MM.1S (cell line): ENCODE measurements around the gene TEX55.

Experiments used
- DNase-seq: peaks from one replicate; pipeline ENCODE4 v3.0.0-alpha.2; 2015
- H2AFZ ChIP-seq: fragments of 300-600 bp; sonication (generic); 2 replicates; pipeline ENCODE4 v1.6.0; 2016; ENCODE audit warnings: antibody characterized with exemption, low read length
- H3F3A ChIP-seq: fragments of 300-600 bp; sonication (generic); 2 replicates; pipeline ENCODE4 v1.6.1; 2016; ENCODE audit warnings: mild to moderate bottlenecking, antibody characterized with exemption, low read length, moderate library complexity, mixed read lengths; ENCODE audit not compliant: insufficient read depth
- H3K27ac ChIP-seq: fragments of 300-600 bp; sonication (generic); 2 replicates; pipeline ENCODE4 v1.5.1; 2016; ENCODE audit warnings: mild to moderate bottlenecking, low read length
- H3K27me3 ChIP-seq: fragments of 300-600 bp; sonication (generic); replicated peaks from 2 replicates; pipeline ENCODE4 v1.6.0; 2016; ENCODE audit warnings: low read length; ENCODE audit not compliant: insufficient read depth
- H3K36me3 ChIP-seq: fragments of 300-600 bp; sonication (generic); replicated peaks from 2 replicates; pipeline ENCODE4 v1.6.1; 2016; ENCODE audit warnings: mild to moderate bottlenecking, low read length, mixed read lengths; ENCODE audit not compliant: insufficient read depth
- H3K4me1 ChIP-seq: fragments of 300-600 bp; sonication (generic); 2 replicates; pipeline ENCODE4 v1.6.1; 2016; ENCODE audit warnings: low read length, mixed read lengths
- H3K4me2 ChIP-seq: fragments of 300-600 bp; sonication (generic); 2 replicates; pipeline ENCODE4 v1.6.0; 2016; ENCODE audit warnings: low read depth, low read length
- H3K4me3 ChIP-seq: fragments of 300-600 bp; sonication (generic); 2 replicates; pipeline ENCODE4 v1.5.1; 2016; ENCODE audit warnings: low read length, mixed read lengths
- H3K79me2 ChIP-seq: fragments of 300-600 bp; sonication (generic); 2 replicates; pipeline ENCODE4 v1.6.1; 2016; ENCODE audit warnings: mixed run types, low read length, mixed read lengths
- H3K9ac ChIP-seq: fragments of 300-600 bp; sonication (generic); 2 replicates; pipeline ENCODE4 v1.6.1; 2016; ENCODE audit warnings: low read length, mixed read lengths
- H3K9me2 ChIP-seq: fragments of 300-600 bp; sonication (generic); replicated peaks from 2 replicates; pipeline ENCODE4 v1.6.1; 2016; ENCODE audit warnings: mild to moderate bottlenecking, low read length, mixed read lengths; ENCODE audit not compliant: insufficient read depth
- H3K9me3 ChIP-seq: fragments of 300-600 bp; sonication (generic); replicated peaks from 2 replicates; pipeline ENCODE4 v1.6.1; 2016; ENCODE audit warnings: mild to moderate bottlenecking, low read length, mixed read lengths; ENCODE audit not compliant: insufficient read depth
- H4K20me1 ChIP-seq: fragments of 300-600 bp; sonication (generic); 2 replicates; pipeline ENCODE4 v1.6.1; 2016; ENCODE audit warnings: mild to moderate bottlenecking, low read length, moderate library complexity, mixed read lengths; ENCODE audit not compliant: insufficient read depth
- EZH2 ChIP-seq: fragments of 300-600 bp; sonication (generic); optimal IDR thresholded peaks from 2 replicates; pipeline ENCODE3; 2017; ENCODE audit warnings: low read depth, mild to moderate bottlenecking, antibody characterized with exemption, low read length, mixed read lengths
- EZH2phosphoT487 ChIP-seq: fragments of 300-600 bp; sonication (generic); IDR thresholded peaks from 2 replicates; pipeline ENCODE4 v1.6.1; 2018; ENCODE audit warnings: antibody characterized with exemption, low read length
- TF ChIP-seq, protein P1 (sequence below): fragments of 300-600 bp; sonication (generic); IDR thresholded peaks from 2 replicates; pipeline ENCODE4 v1.5.1; 2016; ENCODE audit warnings: antibody characterized with exemption, low read length, mixed read lengths

The TEX55 gene

DNA sequence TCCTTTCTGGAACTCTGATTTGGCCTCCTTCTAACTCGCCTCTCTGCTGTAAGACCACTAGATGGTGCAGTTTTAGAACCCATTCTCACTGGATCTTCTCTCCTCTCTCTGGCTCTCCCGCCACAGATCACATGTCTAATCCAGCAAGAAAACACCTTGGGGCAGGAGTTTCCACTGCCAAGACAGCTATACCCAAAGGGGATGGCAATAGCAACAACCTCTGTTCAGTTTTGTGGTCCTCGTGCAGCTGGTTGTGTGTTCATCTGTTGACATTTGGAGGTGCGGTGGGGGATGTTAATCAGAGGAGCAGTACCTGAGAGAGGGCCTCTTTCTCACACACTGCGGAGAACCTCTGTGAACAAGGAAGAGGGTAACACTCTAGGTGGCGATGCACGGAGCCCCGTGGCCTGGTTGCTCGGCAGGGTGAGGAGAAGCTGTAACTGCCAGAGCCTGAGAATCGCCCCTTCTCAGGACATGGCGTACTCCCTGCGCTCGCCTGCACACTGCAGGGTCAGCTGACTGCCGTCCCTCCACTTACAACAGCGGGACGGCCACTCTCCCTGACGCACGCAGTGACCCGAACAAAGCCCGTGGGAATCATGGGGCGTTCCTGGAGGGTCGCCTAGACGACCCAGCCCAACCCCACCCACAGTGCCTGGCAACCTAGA is at the start of gene TEX55:
TSS of gene TEX55 (plus strand) at position 666 of the 668 bp plus-strand sequence. CDS start 25 bp downstream, outside the sequence.
- H3K4me1 ChIP-seq, result no peaks in the 10 kb centered on the region
- no peaks in the 10 kb centered on the region for H3K36me3 ChIP-seq
- H3K9me2 ChIP-seq, result no peaks in the 10 kb centered on the region
- no peak within 1 kb of the TSS for H3K4me3 ChIP-seq
- H3K9ac ChIP-seq, result no peak within 1 kb of the TSS
- H3K79me2 ChIP-seq, result no peaks in the 10 kb centered on the region
- peak within 1 kb of the TSS; percentile 43 for H2AFZ ChIP-seq
- H3K27ac ChIP-seq, result no peak within 1 kb of the TSS
- no peaks in the 10 kb centered on the region for H3K9me3 ChIP-seq
- no peak within 1 kb of the TSS for H3K4me2 ChIP-seq
- no peaks in the 10 kb centered on the region for H3F3A ChIP-seq
- H3K27me3 ChIP-seq, result no peaks in the 10 kb centered on the region
- no peaks in the 10 kb centered on the region for H4K20me1 ChIP-seq
- TF ChIP-seq, protein P1, sequence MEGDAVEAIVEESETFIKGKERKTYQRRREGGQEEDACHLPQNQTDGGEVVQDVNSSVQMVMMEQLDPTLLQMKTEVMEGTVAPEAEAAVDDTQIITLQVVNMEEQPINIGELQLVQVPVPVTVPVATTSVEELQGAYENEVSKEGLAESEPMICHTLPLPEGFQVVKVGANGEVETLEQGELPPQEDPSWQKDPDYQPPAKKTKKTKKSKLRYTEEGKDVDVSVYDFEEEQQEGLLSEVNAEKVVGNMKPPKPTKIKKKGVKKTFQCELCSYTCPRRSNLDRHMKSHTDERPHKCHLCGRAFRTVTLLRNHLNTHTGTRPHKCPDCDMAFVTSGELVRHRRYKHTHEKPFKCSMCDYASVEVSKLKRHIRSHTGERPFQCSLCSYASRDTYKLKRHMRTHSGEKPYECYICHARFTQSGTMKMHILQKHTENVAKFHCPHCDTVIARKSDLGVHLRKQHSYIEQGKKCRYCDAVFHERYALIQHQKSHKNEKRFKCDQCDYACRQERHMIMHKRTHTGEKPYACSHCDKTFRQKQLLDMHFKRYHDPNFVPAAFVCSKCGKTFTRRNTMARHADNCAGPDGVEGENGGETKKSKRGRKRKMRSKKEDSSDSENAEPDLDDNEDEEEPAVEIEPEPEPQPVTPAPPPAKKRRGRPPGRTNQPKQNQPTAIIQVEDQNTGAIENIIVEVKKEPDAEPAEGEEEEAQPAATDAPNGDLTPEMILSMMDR, result peak; percentile 72
- TF ChIP-seq EZH2, result no peak
- DNase-seq, result peak; percentile 24

DNA sequence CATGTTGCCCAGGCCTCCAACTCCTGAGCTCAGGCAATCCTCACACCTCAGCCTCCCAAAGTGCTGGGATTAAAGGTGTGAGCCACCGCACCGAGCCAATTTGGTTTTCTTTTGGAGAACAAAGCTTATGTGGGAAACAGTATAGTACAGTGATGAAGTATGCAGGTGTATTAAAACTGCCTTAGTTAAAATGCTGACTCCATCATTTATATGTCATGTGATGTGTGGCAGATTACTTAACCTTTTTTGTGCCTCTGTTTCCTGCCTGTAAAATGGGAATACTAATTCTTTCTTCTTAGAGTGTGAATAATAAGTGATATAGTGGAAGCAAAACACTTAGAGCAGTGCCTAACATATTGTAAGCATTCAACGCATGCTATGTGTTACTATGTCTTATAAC is 48.0 kb upstream of the TEX55 start:
- H3K9me2 ChIP-seq, result no peaks in the 10 kb centered on the region
- H3K27me3 ChIP-seq, result no peaks in the 10 kb centered on the region
- no peaks in the 10 kb centered on the region for H3K36me3 ChIP-seq
- H3K4me1 ChIP-seq, result no peaks in the 10 kb centered on the region
- H3K79me2 ChIP-seq, result no peaks in the 10 kb centered on the region
- H3F3A ChIP-seq, result no peaks in the 10 kb centered on the region
- H2AFZ ChIP-seq, result no peak overlapping the region
- no peak overlapping the region for H3K4me3 ChIP-seq
- no peak overlapping the region for H3K4me2 ChIP-seq
- no peak overlapping the region for H3K9ac ChIP-seq
- DNase-seq, result no peak
- TF ChIP-seq, protein P1, result no peak
- no peak for TF ChIP-seq EZH2
- TF ChIP-seq EZH2phosphoT487, result no peak
- H4K20me1 ChIP-seq, result no peaks in the 10 kb centered on the region
- no peak overlapping the region for H3K27ac ChIP-seq
- no peaks in the 10 kb centered on the region for H3K9me3 ChIP-seq

DNA sequence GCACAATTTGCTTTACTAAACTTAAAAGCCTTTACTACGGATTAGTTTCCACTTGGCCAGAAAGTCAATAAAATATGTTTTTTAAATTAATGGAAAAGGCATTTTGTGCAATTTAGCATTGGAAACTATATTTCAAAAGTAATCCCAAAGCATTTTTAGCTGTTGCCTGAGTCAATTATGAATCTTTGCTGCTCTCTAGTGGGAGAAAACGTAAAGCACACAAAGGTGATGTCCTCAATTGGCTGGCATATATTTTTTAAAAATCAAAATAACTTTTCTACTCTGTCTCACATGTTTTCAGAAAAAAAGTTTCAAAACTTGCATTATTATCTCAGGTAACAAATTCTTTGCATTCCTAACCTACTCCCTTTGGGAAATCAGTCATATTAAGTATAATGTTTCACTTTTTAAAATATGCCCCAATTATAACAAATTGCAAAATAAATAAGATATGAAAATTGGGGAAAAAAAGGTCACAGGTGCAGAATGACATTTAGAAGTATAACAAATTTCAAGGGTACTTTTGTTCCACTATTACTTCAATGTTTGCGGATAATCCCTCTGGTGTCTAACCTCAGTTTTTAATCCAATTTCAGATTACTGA is 47.2 kb upstream of the TEX55 start:
- Histone ChIP-seq H3K27ac (no peak overlapping the region), H3K27me3 (no peaks in the 10 kb centered on the region), H3K9ac (no peak overlapping the region), H3K4me1 (no peaks in the 10 kb centered on the region), H3K4me2 (no peak overlapping the region), H4K20me1 (no peaks in the 10 kb centered on the region), H3F3A (no peaks in the 10 kb centered on the region), H3K4me3 (no peak overlapping the region), H3K79me2 (no peaks in the 10 kb centered on the region), H2AFZ (no peak overlapping the region), H3K36me3 (no peaks in the 10 kb centered on the region), H3K9me2 (no peaks in the 10 kb centered on the region), H3K9me3 (no peaks in the 10 kb centered on the region)
- TF ChIP-seq EZH2, result no peak
- TF ChIP-seq EZH2phosphoT487, result no peak
- TF ChIP-seq, protein P1, result peak; percentile 67
- peak; percentile 61 for DNase-seq
